Fibroblast of pulmonary artery (primary cell): ENCODE measurements around the gene GID4.

ENCODE experiments used
- DNase-seq: peaks from one replicate; pipeline ENCODE4 v3.0.0-alpha.2; 2010; ENCODE audit warnings: low read depth
- H3K4me3 ChIP-seq: replicated peaks from 2 replicates; pipeline ENCODE4 v1.5.1; 2011; ENCODE audit warnings: low read depth, mild to moderate bottlenecking, control low read depth, low read length, moderate library complexity
- TF ChIP-seq, protein P1 (sequence below): IDR thresholded peaks from 2 replicates; pipeline ENCODE4 v1.5.1; 2011; ENCODE audit warnings: mild to moderate bottlenecking, control low read depth, low read length, inconsistent platforms; ENCODE audit errors: missing control alignments

Gene GID4

GRCh38 chr17:18076936-18077335 is 37.7 kb downstream of the GID4 start:
- TF ChIP-seq, protein P1, sequence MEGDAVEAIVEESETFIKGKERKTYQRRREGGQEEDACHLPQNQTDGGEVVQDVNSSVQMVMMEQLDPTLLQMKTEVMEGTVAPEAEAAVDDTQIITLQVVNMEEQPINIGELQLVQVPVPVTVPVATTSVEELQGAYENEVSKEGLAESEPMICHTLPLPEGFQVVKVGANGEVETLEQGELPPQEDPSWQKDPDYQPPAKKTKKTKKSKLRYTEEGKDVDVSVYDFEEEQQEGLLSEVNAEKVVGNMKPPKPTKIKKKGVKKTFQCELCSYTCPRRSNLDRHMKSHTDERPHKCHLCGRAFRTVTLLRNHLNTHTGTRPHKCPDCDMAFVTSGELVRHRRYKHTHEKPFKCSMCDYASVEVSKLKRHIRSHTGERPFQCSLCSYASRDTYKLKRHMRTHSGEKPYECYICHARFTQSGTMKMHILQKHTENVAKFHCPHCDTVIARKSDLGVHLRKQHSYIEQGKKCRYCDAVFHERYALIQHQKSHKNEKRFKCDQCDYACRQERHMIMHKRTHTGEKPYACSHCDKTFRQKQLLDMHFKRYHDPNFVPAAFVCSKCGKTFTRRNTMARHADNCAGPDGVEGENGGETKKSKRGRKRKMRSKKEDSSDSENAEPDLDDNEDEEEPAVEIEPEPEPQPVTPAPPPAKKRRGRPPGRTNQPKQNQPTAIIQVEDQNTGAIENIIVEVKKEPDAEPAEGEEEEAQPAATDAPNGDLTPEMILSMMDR = no peak

GRCh38 chr17:18079543-18079942 is 40.3 kb downstream of the GID4 start:
- no peak for DNase-seq
- H3K4me3 ChIP-seq = no peak overlapping the region
- TF ChIP-seq, protein P1 = no peak

More at GRCh38 chr17:18076936-18077335, 37.7 kb downstream of the GID4 start:
- no peak overlapping the region for H3K4me3 ChIP-seq
- DNase-seq = peak; percentile 10

- no peak for DNase-seq
- H3K4me3 ChIP-seq = no peak overlapping the region
- TF ChIP-seq, protein P1 = no peak
Observed at GRCh38 chr17:18084256-18084655, 45.0 kb downstream of the GID4 start.

GRCh38 chr17:18087610-18088491 is 48.6 kb downstream of the GID4 start, which contains the start of gene DRG2:
DRG2 (plus strand) TSS chr17:18087948; CDS start chr17:18088024, 76 bp downstream.
- TF ChIP-seq, protein P1 = no peak
- peak within 1 kb of the TSS; percentile 99 for H3K4me3 ChIP-seq
- peak; percentile 94 for DNase-seq

DNA sequence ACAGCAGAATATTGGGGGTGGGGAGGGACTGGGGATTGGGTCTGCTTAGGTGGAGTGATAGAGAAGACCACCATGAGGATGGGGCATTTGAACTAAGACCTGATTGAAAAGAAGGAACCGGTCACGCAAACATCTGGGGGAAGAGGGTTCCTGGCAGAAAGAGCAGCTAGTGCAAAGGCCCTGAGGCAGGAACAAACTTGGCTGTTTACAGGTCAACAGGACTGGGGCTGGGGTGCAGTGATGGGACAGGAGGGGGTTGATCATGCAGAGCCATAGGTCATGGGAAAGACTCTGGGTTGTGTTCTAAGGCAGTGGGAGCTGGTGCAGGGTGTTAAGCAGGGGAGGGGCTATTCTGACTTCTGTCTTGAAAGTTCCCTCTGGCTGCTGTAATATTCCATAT is 50.4 kb downstream of the GID4 start:
- no peak for DNase-seq
- TF ChIP-seq, protein P1 = no peak
- no peak overlapping the region for H3K4me3 ChIP-seq

GRCh38 chr17:18093616-18094408 is 54.6 kb downstream of the GID4 start:
- TF ChIP-seq, protein P1 = peak; percentile 67
- DNase-seq = peak; percentile 87
- no peak overlapping the region for H3K4me3 ChIP-seq
